Neural progenitor cell (in vitro differentiated cells): ENCODE measurements around the gene LKAAEAR1. TPM values are rescaled to one million over a fixed set of nuclear protein-coding genes. Genes with fewer than 3 reads are reported as not detected.
A peak's percentile ranks its signal among the peaks of the same experiment; 100 is the strongest.

Source experiments
- DNase-seq: peaks from one replicate; pipeline ENCODE4 v3.0.0-alpha.2; 2016; ENCODE audit warnings: low spot score
- H2AFZ ChIP-seq: fragments of 200-600 bp; sonication (generic); replicated peaks from 2 replicates; pipeline ENCODE4 v1.6.1; 2016; ENCODE audit warnings: antibody characterized with exemption
- H3F3A ChIP-seq: fragments of 200-600 bp; sonication (generic); 2 replicates; pipeline ENCODE4 v1.6.1; 2016; ENCODE audit warnings: antibody characterized with exemption, low read depth
- H3K27ac ChIP-seq: fragments of 200-600 bp; sonication (generic); 2 replicates; pipeline ENCODE4 v1.5.1; 2016; ENCODE audit warnings: mild to moderate bottlenecking
- H3K27me3 ChIP-seq: fragments of 200-600 bp; sonication (generic); 2 replicates; pipeline ENCODE4 v1.6.1; 2016; ENCODE audit warnings: mild to moderate bottlenecking, moderate library complexity
- H3K36me3 ChIP-seq: fragments of 200-600 bp; sonication (generic); 2 replicates; pipeline ENCODE4 v1.5.1; 2016
- H3K4me1 ChIP-seq: fragments of 200-600 bp; sonication (generic); 2 replicates; pipeline ENCODE4 v1.6.1; 2016; ENCODE audit warnings: mixed run types
- H3K4me2 ChIP-seq: fragments of 200-600 bp; sonication (generic); 2 replicates; pipeline ENCODE4 v1.6.1; 2016
- H3K4me3 ChIP-seq: fragments of 200-600 bp; sonication (generic); 2 replicates; pipeline ENCODE4 v1.5.1; 2016
- H3K79me2 ChIP-seq: fragments of 200-600 bp; sonication (generic); 2 replicates; pipeline ENCODE4 v1.6.1; 2016; ENCODE audit warnings: low read depth
- H3K9ac ChIP-seq: fragments of 200-600 bp; sonication (generic); 2 replicates; pipeline ENCODE4 v1.6.1; 2016
- H3K9me3 ChIP-seq: fragments of 200-600 bp; sonication (generic); 2 replicates; pipeline ENCODE4 v1.5.1; 2016; ENCODE audit warnings: low read depth
- H4K20me1 ChIP-seq: fragments of 200-600 bp; sonication (generic); 2 replicates; pipeline ENCODE4 v1.6.1; 2016; ENCODE audit warnings: low read depth
- H3K27ac Mint-ChIP-seq: 3 replicates; pipeline ENCODE4 v1.8.0; 2021; ENCODE audit warnings: mixed read lengths
- H3K27me3 Mint-ChIP-seq: 2 replicates; pipeline ENCODE4 v1.8.0; 2022; ENCODE audit warnings: low read depth, mild to moderate bottlenecking, inconsistent platforms, moderate library complexity, mixed read lengths; ENCODE audit not compliant: insufficient read depth
- H3K36me3 Mint-ChIP-seq: 3 replicates; pipeline ENCODE4 v1.8.0; 2021; ENCODE audit warnings: mixed read lengths
- H3K4me1 Mint-ChIP-seq: 3 replicates; pipeline ENCODE4 v1.8.0; 2021; ENCODE audit warnings: mixed read lengths
- H3K4me3 Mint-ChIP-seq: 3 replicates; pipeline ENCODE4 v1.8.0; 2021; ENCODE audit warnings: mild to moderate bottlenecking, moderate library complexity, mixed read lengths
- H3K9me3 Mint-ChIP-seq: 3 replicates; pipeline ENCODE4 v1.8.0; 2020; ENCODE audit warnings: mixed read lengths
- EZH2 ChIP-seq: fragments of 200-600 bp; sonication (generic); IDR thresholded peaks from 2 replicates; pipeline ENCODE4 v1.6.1; 2017; ENCODE audit warnings: antibody characterized with exemption, mild to moderate bottlenecking, moderate library complexity
- EZH2phosphoT487 ChIP-seq: fragments of 200-600 bp; sonication (generic); IDR thresholded peaks from 2 replicates; pipeline ENCODE4 v1.6.1; 2017; ENCODE audit warnings: antibody characterized with exemption
- total RNA-seq: library from RNA; depleted of rRNA; stranded (reverse); fragments of >200 nt; gene quantifications from 2 replicates; pipeline ENCODE4 v1.2.3, GENCODE V29; 2015; ENCODE audit warnings: low replicate concordance
- TF ChIP-seq, protein P1 (sequence below): fragments of 200-600 bp; sonication (generic); IDR thresholded peaks from 2 replicates; pipeline ENCODE4 v1.5.1; 2017; ENCODE audit warnings: antibody characterized with exemption, mild to moderate bottlenecking

Gene LKAAEAR1
- total RNA-seq, 1 donor from 2014 or later, result not detected

GRCh38 chr20:64040231-64041039 is 43.8 kb downstream of the LKAAEAR1 start:
- no peak overlapping the region for H3K4me3 ChIP-seq
- no peak overlapping the region for H3K27ac ChIP-seq
- no peak overlapping the region for H3K4me2 ChIP-seq
- peaks cover 16% of the 10 kb centered on the region for H3K4me1 Mint-ChIP-seq
- TF ChIP-seq, protein P1, sequence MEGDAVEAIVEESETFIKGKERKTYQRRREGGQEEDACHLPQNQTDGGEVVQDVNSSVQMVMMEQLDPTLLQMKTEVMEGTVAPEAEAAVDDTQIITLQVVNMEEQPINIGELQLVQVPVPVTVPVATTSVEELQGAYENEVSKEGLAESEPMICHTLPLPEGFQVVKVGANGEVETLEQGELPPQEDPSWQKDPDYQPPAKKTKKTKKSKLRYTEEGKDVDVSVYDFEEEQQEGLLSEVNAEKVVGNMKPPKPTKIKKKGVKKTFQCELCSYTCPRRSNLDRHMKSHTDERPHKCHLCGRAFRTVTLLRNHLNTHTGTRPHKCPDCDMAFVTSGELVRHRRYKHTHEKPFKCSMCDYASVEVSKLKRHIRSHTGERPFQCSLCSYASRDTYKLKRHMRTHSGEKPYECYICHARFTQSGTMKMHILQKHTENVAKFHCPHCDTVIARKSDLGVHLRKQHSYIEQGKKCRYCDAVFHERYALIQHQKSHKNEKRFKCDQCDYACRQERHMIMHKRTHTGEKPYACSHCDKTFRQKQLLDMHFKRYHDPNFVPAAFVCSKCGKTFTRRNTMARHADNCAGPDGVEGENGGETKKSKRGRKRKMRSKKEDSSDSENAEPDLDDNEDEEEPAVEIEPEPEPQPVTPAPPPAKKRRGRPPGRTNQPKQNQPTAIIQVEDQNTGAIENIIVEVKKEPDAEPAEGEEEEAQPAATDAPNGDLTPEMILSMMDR, result no peak
- TF ChIP-seq EZH2 (no peak), EZH2phosphoT487 (no peak)
- no peaks in the 10 kb centered on the region for H3K9me3 ChIP-seq
- H3K27me3 ChIP-seq, result peaks cover 94% of the 10 kb centered on the region
- H2AFZ ChIP-seq, result no peak overlapping the region
- H3K9me3 Mint-ChIP-seq, result no peaks in the 10 kb centered on the region
- H3K4me1 ChIP-seq, result peaks cover 33% of the 10 kb centered on the region
- H3K36me3 Mint-ChIP-seq, result no peaks in the 10 kb centered on the region
- H4K20me1 ChIP-seq, result peaks cover 41% of the 10 kb centered on the region
- H3F3A ChIP-seq, result peaks cover 19% of the 10 kb centered on the region
- no peak overlapping the region for H3K9ac ChIP-seq
- H3K27ac Mint-ChIP-seq, result no peak overlapping the region
- no peaks in the 10 kb centered on the region for H3K79me2 ChIP-seq
- DNase-seq, result no peak
- peaks cover 59% of the 10 kb centered on the region for H3K27me3 Mint-ChIP-seq
- H3K36me3 ChIP-seq, result no peaks in the 10 kb centered on the region
- peak overlapping the region; percentile 81 for H3K4me3 Mint-ChIP-seq

DNA sequence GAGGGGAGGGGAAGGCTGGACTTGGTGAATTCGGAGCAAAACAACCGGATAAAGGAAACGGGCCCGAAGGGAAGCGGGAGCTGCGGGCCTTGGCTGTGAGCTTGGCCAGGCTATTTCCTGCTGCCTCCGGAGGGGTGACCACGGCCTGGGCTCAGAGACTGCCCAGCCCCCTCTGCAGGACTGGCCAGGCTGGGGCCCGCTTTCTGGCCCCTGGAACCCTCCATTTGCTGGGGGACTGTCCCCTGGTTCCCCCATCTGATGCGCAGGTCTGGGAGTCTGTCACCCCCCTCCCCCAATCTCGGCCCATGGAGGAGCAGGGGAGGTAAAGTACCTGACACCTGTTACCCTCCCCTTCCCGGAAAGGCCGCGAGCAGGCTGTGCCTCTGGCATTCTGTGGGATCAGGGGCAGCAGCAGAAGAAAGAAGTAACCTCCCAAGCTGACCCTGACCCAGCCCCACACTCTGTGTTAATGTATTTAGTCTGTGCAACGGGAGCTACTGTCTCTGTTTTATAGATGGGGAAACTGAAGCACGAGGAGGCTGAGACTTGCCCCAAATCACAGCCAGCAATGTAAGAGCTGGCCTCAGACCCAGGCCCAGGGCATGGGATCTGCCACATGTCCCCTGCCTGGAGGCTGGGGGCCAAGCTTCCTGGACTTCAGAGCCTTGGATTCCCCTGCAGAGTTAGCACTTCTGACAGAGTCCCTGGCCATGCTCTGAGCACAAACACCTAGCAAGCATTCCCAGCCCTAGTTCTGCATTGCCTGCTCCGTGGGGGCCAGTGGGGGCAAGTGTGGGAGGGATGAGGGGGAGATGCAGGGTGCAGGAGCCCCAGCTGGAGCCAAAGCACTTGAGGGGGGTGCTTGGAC is 44.7 kb downstream of the LKAAEAR1 start:
- Histone ChIP-seq H3K9ac (no peak overlapping the region), H3K27ac (no peak overlapping the region), H3K27me3 (peaks cover 84% of the 10 kb centered on the region), H3K4me1 (peaks cover 31% of the 10 kb centered on the region), H3K36me3 (no peaks in the 10 kb centered on the region), H3F3A (peaks cover 24% of the 10 kb centered on the region), H3K9me3 (no peaks in the 10 kb centered on the region), H3K4me2 (peak overlapping the region; percentile 88), H3K79me2 (no peaks in the 10 kb centered on the region), H4K20me1 (peaks cover 47% of the 10 kb centered on the region), H3K4me3 (peak overlapping the region; percentile 60), H2AFZ (no peak overlapping the region)
- peaks cover 55% of the 10 kb centered on the region for H3K27me3 Mint-ChIP-seq
- peaks cover 21% of the 10 kb centered on the region for H3K4me1 Mint-ChIP-seq
- TF ChIP-seq, protein P1, result no peak
- TF ChIP-seq EZH2phosphoT487, result no peak
- no peak for TF ChIP-seq EZH2
- peak overlapping the region; percentile 81 for H3K4me3 Mint-ChIP-seq
- H3K9me3 Mint-ChIP-seq, result no peaks in the 10 kb centered on the region
- peaks cover 3% of the 10 kb centered on the region for H3K36me3 Mint-ChIP-seq
- H3K27ac Mint-ChIP-seq, result no peak overlapping the region
- no peak for DNase-seq

DNA sequence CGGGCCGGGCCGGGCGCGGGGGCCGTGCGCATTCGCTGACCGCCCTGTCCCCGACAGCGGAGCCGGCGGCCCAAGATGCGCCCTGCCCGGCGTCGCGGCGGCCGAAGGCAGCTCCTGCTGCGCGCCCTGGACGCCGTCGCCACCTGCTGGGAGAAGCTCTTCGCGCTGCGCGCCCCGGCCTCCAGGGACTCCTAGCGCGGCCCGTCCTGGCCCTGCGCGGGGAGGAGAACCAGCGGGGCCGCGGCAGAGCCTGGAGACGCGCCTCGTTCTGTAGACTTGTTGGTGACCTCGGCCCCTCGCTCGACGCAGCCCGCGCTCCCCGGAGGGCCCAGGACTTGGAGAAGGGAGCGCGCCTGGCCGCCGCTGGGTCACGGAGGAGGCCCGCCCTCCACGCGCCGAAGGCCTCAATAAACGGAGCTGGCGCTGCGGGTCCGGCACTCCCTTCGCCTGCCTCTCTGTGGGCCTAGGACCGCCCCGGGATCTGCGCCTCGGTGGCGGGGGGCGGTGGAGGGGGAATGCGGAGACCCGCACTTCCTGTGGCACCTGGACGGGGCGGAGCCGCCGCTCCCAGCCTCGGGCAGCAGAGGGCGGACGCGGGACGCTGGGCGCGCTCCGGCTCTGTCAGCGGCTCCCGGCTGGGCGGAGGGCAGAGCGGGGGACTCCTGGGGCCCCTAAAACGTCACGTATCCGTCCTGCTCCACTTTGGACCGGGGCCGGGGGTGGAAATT is 45.5 kb downstream of the LKAAEAR1 start:
- Histone ChIP-seq H2AFZ (peak overlapping the region; percentile 91), H3F3A (peaks cover 18% of the 10 kb centered on the region), H3K36me3 (no peaks in the 10 kb centered on the region), H3K9ac (no peak overlapping the region), H3K79me2 (no peaks in the 10 kb centered on the region), H3K27me3 (peaks cover 76% of the 10 kb centered on the region), H3K9me3 (no peaks in the 10 kb centered on the region), H3K27ac (no peak overlapping the region), H3K4me3 (peak overlapping the region; percentile 60), H4K20me1 (peaks cover 47% of the 10 kb centered on the region), H3K4me1 (peaks cover 31% of the 10 kb centered on the region), H3K4me2 (peak overlapping the region; percentile 88)
- peak; percentile 75 for TF ChIP-seq EZH2phosphoT487
- TF ChIP-seq EZH2, result peak; percentile 97
- TF ChIP-seq, protein P1, result peak; percentile 70
- H3K9me3 Mint-ChIP-seq, result no peaks in the 10 kb centered on the region
- H3K27me3 Mint-ChIP-seq, result peaks cover 50% of the 10 kb centered on the region
- H3K36me3 Mint-ChIP-seq, result peaks cover 3% of the 10 kb centered on the region
- peak; percentile 89 for DNase-seq
- H3K4me3 Mint-ChIP-seq, result peak overlapping the region; percentile 81
- peaks cover 21% of the 10 kb centered on the region for H3K4me1 Mint-ChIP-seq
- H3K27ac Mint-ChIP-seq, result no peak overlapping the region
